Suprapubic skin (tissue), 4 donors: ENCODE results near the gene SRGAP1. TPM values are rescaled to one million over a fixed set of nuclear protein-coding genes. Genes with fewer than 3 reads are reported as not detected.

Source experiments
- DNase-seq, 2 donors: peaks; one replicate each; pipeline ENCODE4 v3.0.0-alpha.2; 2019; ENCODE audit warnings: low spot score in 2 of 2
- H3K27ac ChIP-seq: fragments of 200-600 bp; sonication (generic); one replicate; pipeline ENCODE4 v1.5.1; 2019
- H3K27me3 ChIP-seq: fragments of 200-600 bp; sonication (generic); one replicate; pipeline ENCODE4 v1.5.1; 2019
- H3K36me3 ChIP-seq: fragments of 200-600 bp; sonication (generic); one replicate; pipeline ENCODE4 v1.5.1; 2019
- H3K4me1 ChIP-seq: fragments of 200-600 bp; sonication (generic); one replicate; pipeline ENCODE4 v1.5.1; 2019
- H3K4me3 ChIP-seq: fragments of 200-600 bp; sonication (generic); one replicate; pipeline ENCODE4 v1.5.1; 2019; ENCODE audit warnings: mild to moderate bottlenecking
- H3K9me3 ChIP-seq: fragments of 200-600 bp; sonication (generic); one replicate; pipeline ENCODE4 v1.5.1; 2019
- CTCF ChIP-seq, 2 donors: fragments of 200-600 bp in 1 of 2; fragments of 450-650 bp in 1 of 2; sonication (generic) in 1 of 2; IDR thresholded peaks; one replicate each; pipeline ENCODE4 v1.5.1; 2016 to 2019; ENCODE audit warnings: antibody characterized with exemption in 2 of 2, mild to moderate bottlenecking in 1 of 2, moderate library complexity in 1 of 2
- EP300 ChIP-seq: sonication (generic); formaldehyde crosslinking; IDR thresholded peaks from one replicate; pipeline ENCODE4 v1.6.1; 2017; ENCODE audit warnings: antibody characterized with exemption
- POLR2A ChIP-seq, 2 donors: fragments of 450-650 bp; IDR thresholded peaks; one replicate each; pipeline ENCODE4 v1.6.1; 2017; ENCODE audit warnings: antibody characterized with exemption in 2 of 2, mild to moderate bottlenecking in 2 of 2, moderate library complexity in 2 of 2
- POLR2AphosphoS5 ChIP-seq, 3 donors: sonication (generic); formaldehyde crosslinking; IDR thresholded peaks; one replicate each; pipeline ENCODE4 v1.6.1; 2017; ENCODE audit warnings: antibody characterized with exemption in 3 of 3
- WGBS: methylation state at CpG from one replicate; pipeline ENCODE4 v1.1.5; 2018; 5-methylcytosine and 5-hydroxymethylcytosine counted together
- total RNA-seq, 4 donors: library from RNA; depleted of rRNA; stranded (reverse); fragments of >200 nt; gene quantifications; one replicate each; pipeline ENCODE4 v1.1.0, GENCODE V29; 2016

Gene SRGAP1
- total RNA-seq, 4 donors from 2014 or later = 8.4 to 10.9 (median 9.8) TPM

GRCh38 chr12:64207453-64207852 is 363.0 kb downstream of the SRGAP1 start:
- no peak for DNase-seq
- TF ChIP-seq POLR2A (IDR thresholded peaks at IDR 0.05) = no peak
- TF ChIP-seq EP300 = no peak
- TF ChIP-seq POLR2AphosphoS5 (IDR thresholded peaks at IDR 0.05) = no peak
- TF ChIP-seq CTCF (IDR thresholded peaks at IDR 0.05) = no peak
- no peaks in the 10 kb centered on the region for H3K9me3 ChIP-seq
- H3K36me3 ChIP-seq = peaks cover 12% of the 10 kb centered on the region
- H3K27ac ChIP-seq = no peak overlapping the region
- H3K27me3 ChIP-seq = no peaks in the 10 kb centered on the region
- H3K4me1 ChIP-seq = no peaks in the 10 kb centered on the region
- no peak overlapping the region for H3K4me3 ChIP-seq
- WGBS = 98% methylated on average over 2 of the region's 2 CpGs

Other genes starting within 250 kb of the SRGAP1 start
- gene DPY19L2, start 176.2 kb upstream of the SRGAP1 start, total RNA-seq = 1 to 10 TPM in 3 of 4 donors, under 1 TPM in 1; 0.64 to 6.7 (median 2.0) TPM
- gene RXYLT1, start 64.8 kb upstream of the SRGAP1 start, total RNA-seq = 10 to 100 TPM; 11.7 to 17.5 (median 13.0) TPM